HG02981 (cell line): ENCODE data around the gene SYNJ2BP.

Source experiments
- ATAC-seq: cut with Tn5 transposase; IDR thresholded peaks from one replicate; pipeline ENCODE4 v1.9.1; 2021; ENCODE audit warnings: mild to moderate bottlenecking, moderate library complexity; ENCODE audit not compliant: unreplicated experiment

The SYNJ2BP gene

GRCh38 chr14:70394674-70395306, 22.1 kb downstream of the SYNJ2BP start:
- ATAC-seq = no peak

GRCh38 chr14:70392676-70393075, 24.2 kb downstream of the SYNJ2BP start:
- no peak for ATAC-seq

- ATAC-seq = no peak
Measured at GRCh38 chr14:70391493-70392391, 25.1 kb downstream of the SYNJ2BP start.

- no peak for ATAC-seq
Measured at GRCh38 chr14:70382536-70382935, 34.4 kb downstream of the SYNJ2BP start.

GRCh38 chr14:70380824-70381223, 36.1 kb downstream of the SYNJ2BP start:
- ATAC-seq = no peak

DNA sequence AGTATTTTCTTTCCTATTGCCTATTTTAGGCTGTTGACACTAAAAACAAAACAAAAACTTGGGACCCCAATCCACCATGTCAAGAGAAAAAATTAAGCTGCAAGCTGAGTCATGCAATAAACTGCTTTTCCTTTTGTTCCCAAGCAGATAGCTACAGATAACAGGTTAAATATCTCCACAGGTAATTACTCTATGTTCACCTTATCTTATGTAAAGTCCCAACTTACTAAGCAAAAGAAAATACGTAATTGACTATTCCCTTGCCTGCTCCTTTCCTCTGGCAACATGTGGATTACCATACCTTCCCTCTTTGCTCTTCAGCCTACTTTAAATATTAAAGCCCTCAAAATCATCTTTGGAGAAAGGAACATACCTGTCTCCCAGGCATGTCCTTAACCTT, 38.2 kb downstream of the SYNJ2BP start:
- ATAC-seq = no peak
